HUES6 (cell line): ENCODE results near the gene SGMS1.
"Not testable (repeated sequence)": the region's sequence is repeated elsewhere in the genome, so short reads cannot be mapped to it uniquely, and the experiment has no call there.

ENCODE experiments used
- H3K27ac ChIP-seq: 2 replicates; pipeline ENCODE4 v1.7.0; 2013; ENCODE audit warnings: low read depth, mild to moderate bottlenecking, low read length, inconsistent platforms
- H3K27me3 ChIP-seq: 2 replicates; pipeline ENCODE4 v1.6.1; 2013; ENCODE audit warnings: low read length; ENCODE audit not compliant: control insufficient read depth, insufficient read depth
- H3K36me3 ChIP-seq: 2 replicates; pipeline ENCODE4 v1.6.1; 2013; ENCODE audit warnings: low read length; ENCODE audit not compliant: control insufficient read depth, insufficient read depth
- H3K4me1 ChIP-seq: 2 replicates; pipeline ENCODE4 v1.6.1; 2013; ENCODE audit warnings: low read length; ENCODE audit not compliant: control insufficient read depth, insufficient read depth
- H3K4me3 ChIP-seq: 2 replicates; pipeline ENCODE4 v1.5.1; 2013; ENCODE audit warnings: low read depth, low read length
- H3K9ac ChIP-seq: one replicate; pipeline ENCODE4 v1.6.1; 2013; ENCODE audit warnings: mild to moderate bottlenecking, low read length
- H3K9me3 ChIP-seq: 2 replicates; pipeline ENCODE4 v1.6.1; 2013; ENCODE audit warnings: low read depth, low read length; ENCODE audit not compliant: control insufficient read depth, insufficient read depth

The SGMS1 gene

GRCh38 chr10:50578949-50579348, 44.8 kb downstream of the SGMS1 start:
- Histone ChIP-seq H3K27me3 (no peaks in the 10 kb centered on the region), H3K9me3 (no peaks in the 10 kb centered on the region), H3K27ac (no peak overlapping the region), H3K4me3 (no peak overlapping the region), H3K36me3 (no peaks in the 10 kb centered on the region), H3K9ac (no peak overlapping the region), H3K4me1 (peaks cover 39% of the 10 kb centered on the region)

GRCh38 chr10:50577681-50578350, 45.9 kb downstream of the SGMS1 start:
- H3K9me3 ChIP-seq = no peaks in the 10 kb centered on the region
- no peaks in the 10 kb centered on the region for H3K27me3 ChIP-seq
- no peak overlapping the region for H3K4me3 ChIP-seq
- H3K36me3 ChIP-seq = no peaks in the 10 kb centered on the region
- no peak overlapping the region for H3K27ac ChIP-seq
- H3K9ac ChIP-seq = no peak overlapping the region
- peaks cover 39% of the 10 kb centered on the region for H3K4me1 ChIP-seq

- no peak overlapping the region for H3K27ac ChIP-seq
- H3K4me1 ChIP-seq = peaks cover 43% of the 10 kb centered on the region
- H3K9me3 ChIP-seq = no peaks in the 10 kb centered on the region
- H3K4me3 ChIP-seq = no peak overlapping the region
- H3K36me3 ChIP-seq = no peaks in the 10 kb centered on the region
- no peaks in the 10 kb centered on the region for H3K27me3 ChIP-seq
- no peak overlapping the region for H3K9ac ChIP-seq
Observed at GRCh38 chr10:50577010-50577409, 46.7 kb downstream of the SGMS1 start.

- Histone ChIP-seq H3K4me1 (peaks cover 41% of the 10 kb centered on the region), H3K9ac (no peak overlapping the region), H3K27me3 (no peaks in the 10 kb centered on the region), H3K9me3 (no peaks in the 10 kb centered on the region), H3K27ac (no peak overlapping the region), H3K4me3 (no peak overlapping the region), H3K36me3 (no peaks in the 10 kb centered on the region)
Observed at GRCh38 chr10:50576245-50576815, 47.4 kb downstream of the SGMS1 start.

GRCh38 chr10:50575477-50576244, 48.1 kb downstream of the SGMS1 start:
- Histone ChIP-seq H3K9me3 (no peaks in the 10 kb centered on the region), H3K9ac (no peak overlapping the region), H3K27ac (no peak overlapping the region), H3K4me1 (peaks cover 36% of the 10 kb centered on the region), H3K4me3 (no peak overlapping the region), H3K27me3 (no peaks in the 10 kb centered on the region), H3K36me3 (no peaks in the 10 kb centered on the region)

GRCh38 chr10:50574931-50575330, 48.8 kb downstream of the SGMS1 start:
- Histone ChIP-seq H3K9ac (no peak overlapping the region), H3K27ac (no peak overlapping the region), H3K4me1 (peaks cover 33% of the 10 kb centered on the region), H3K9me3 (no peaks in the 10 kb centered on the region), H3K36me3 (no peaks in the 10 kb centered on the region), H3K4me3 (no peak overlapping the region), H3K27me3 (no peaks in the 10 kb centered on the region)

- Histone ChIP-seq H3K4me3 (no peak overlapping the region), H3K4me1 (peaks cover 33% of the 10 kb centered on the region), H3K27me3 (no peaks in the 10 kb centered on the region), H3K27ac (no peak overlapping the region), H3K9me3 (no peaks in the 10 kb centered on the region), H3K9ac (no peak overlapping the region), H3K36me3 (no peaks in the 10 kb centered on the region)
Observed at GRCh38 chr10:50574305-50574704, 49.5 kb downstream of the SGMS1 start.

- H3K36me3 ChIP-seq = no peaks in the 10 kb centered on the region
- no peak overlapping the region for H3K4me3 ChIP-seq
- peak overlapping the region; percentile 29; the same call in 1 of the 2 replicates for H3K27ac ChIP-seq
- no peak overlapping the region for H3K9ac ChIP-seq
- H3K9me3 ChIP-seq = no peaks in the 10 kb centered on the region
- H3K27me3 ChIP-seq = no peaks in the 10 kb centered on the region
- peaks cover 28% of the 10 kb centered on the region for H3K4me1 ChIP-seq
Observed at GRCh38 chr10:50572017-50572491, 51.7 kb downstream of the SGMS1 start.

GRCh38 chr10:50568750-50569149, 55.0 kb downstream of the SGMS1 start:
- not testable (repeated sequence) for H3K9me3 ChIP-seq, H3K4me3 ChIP-seq, H3K36me3 ChIP-seq, H3K27ac ChIP-seq, H3K27me3 ChIP-seq, H3K9ac ChIP-seq
- H3K4me1 ChIP-seq = peaks cover 34% of the 10 kb centered on the region

- H3K4me1 ChIP-seq = peaks cover 32% of the 10 kb centered on the region
- no peak overlapping the region for H3K27ac ChIP-seq
- H3K9me3 ChIP-seq = no peaks in the 10 kb centered on the region
- no peaks in the 10 kb centered on the region for H3K36me3 ChIP-seq
- no peak overlapping the region for H3K9ac ChIP-seq
- H3K4me3 ChIP-seq = no peak overlapping the region
- no peaks in the 10 kb centered on the region for H3K27me3 ChIP-seq
Observed at GRCh38 chr10:50567384-50567783, 56.4 kb downstream of the SGMS1 start.

GRCh38 chr10:50566150-50566549, 57.6 kb downstream of the SGMS1 start:
- Histone ChIP-seq H3K4me3 (no peak overlapping the region), H3K27ac (no peak overlapping the region), H3K36me3 (no peaks in the 10 kb centered on the region), H3K9ac (no peak overlapping the region), H3K9me3 (no peaks in the 10 kb centered on the region), H3K4me1 (peaks cover 31% of the 10 kb centered on the region), H3K27me3 (no peaks in the 10 kb centered on the region)
